Measurements from ENCODE around the gene HNRNPR.
A peak's percentile ranks its signal among the peaks of the same experiment; 100 is the strongest.
"Not testable (repeated sequence)": the region's sequence is repeated elsewhere in the genome, so short reads cannot be mapped to it uniquely, and the experiment has no call there.

The HNRNPR gene

GRCh38 chr1:23344111-23344986, at the start of gene HNRNPR:
Gene HNRNPR, minus strand, starts transcription at chr1:23344284. Its CDS starts 3,276 bp downstream, at chr1:23341008.
- peak; percentile 99 for DNase-seq

GRCh38 chr1:23393706-23394105, 49.6 kb upstream of the HNRNPR start:
- no peak for DNase-seq

- DNase-seq = no peak
Measured at GRCh38 chr1:23392125-23392855, 48.2 kb upstream of the HNRNPR start.

GRCh38 chr1:23389837-23390321, 45.8 kb upstream of the HNRNPR start:
- no peak for DNase-seq

GRCh38 chr1:23387494-23387893, 43.4 kb upstream of the HNRNPR start:
- DNase-seq = no peak

GRCh38 chr1:23385119-23385621, 41.1 kb upstream of the HNRNPR start:
- no peak for DNase-seq

GRCh38 chr1:23384312-23385058, 40.4 kb upstream of the HNRNPR start:
- DNase-seq = no peak

GRCh38 chr1:23383577-23384311, 39.7 kb upstream of the HNRNPR start:
- no peak for DNase-seq

- DNase-seq = no peak
Measured at GRCh38 chr1:23381233-23381885, 37.3 kb upstream of the HNRNPR start.

- DNase-seq = no peak
Measured at GRCh38 chr1:23380719-23381118, 36.6 kb upstream of the HNRNPR start.

- DNase-seq = not testable (repeated sequence)
Measured at GRCh38 chr1:23380236-23380635, 36.2 kb upstream of the HNRNPR start.

GRCh38 chr1:23376890-23377811, 33.1 kb upstream of the HNRNPR start:
- DNase-seq = peak; percentile 76

GRCh38 chr1:23374079-23374735, 30.1 kb upstream of the HNRNPR start:
- not testable (repeated sequence) for DNase-seq

GRCh38 chr1:23371987-23372880, 28.1 kb upstream of the HNRNPR start:
- DNase-seq = no peak

GRCh38 chr1:23370709-23371584, 26.9 kb upstream of the HNRNPR start:
- no peak for DNase-seq

- no peak for DNase-seq
Measured at GRCh38 chr1:23370330-23370708, 26.2 kb upstream of the HNRNPR start.

GRCh38 chr1:23369335-23370013, 25.4 kb upstream of the HNRNPR start, which contains the start of gene ZNF436:
Gene ZNF436, minus strand, starts transcription at chr1:23369836. Its CDS starts 1,831 bp downstream, at chr1:23368005.
- peak; percentile 75 for DNase-seq

Data from DMS153 (cell line).